Fibroblast of the aortic adventitia (primary cell): ENCODE measurements around the gene TMEM258. TPM values are rescaled to one million over a fixed set of nuclear protein-coding genes. Genes with fewer than 3 reads are reported as not detected.

Experiments
- DNase-seq: peaks from one replicate; pipeline ENCODE4 v3.0.0-alpha.2; 2010; ENCODE audit warnings: low read depth
- H3K4me3 ChIP-seq: 2 replicates; pipeline ENCODE4 v1.5.1; 2011; ENCODE audit warnings: low read depth, mild to moderate bottlenecking, control low read depth, low read length, moderate library complexity
- total RNA-seq: library from RNA; depleted of rRNA; stranded (reverse); fragments of >200 nt; gene quantifications from 2 replicates; pipeline ENCODE4 v1.2.3, GENCODE V29; 2012; ENCODE audit warnings: low replicate concordance
- TF ChIP-seq, protein P1 (sequence below): IDR thresholded peaks from 2 replicates; pipeline ENCODE4 v1.5.1; 2011; ENCODE audit warnings: mild to moderate bottlenecking, low read length, control low read depth, inconsistent platforms; ENCODE audit not compliant: insufficient read depth

TMEM258 gene
- total RNA-seq, 1 donor: 98.1 TPM

DNA sequence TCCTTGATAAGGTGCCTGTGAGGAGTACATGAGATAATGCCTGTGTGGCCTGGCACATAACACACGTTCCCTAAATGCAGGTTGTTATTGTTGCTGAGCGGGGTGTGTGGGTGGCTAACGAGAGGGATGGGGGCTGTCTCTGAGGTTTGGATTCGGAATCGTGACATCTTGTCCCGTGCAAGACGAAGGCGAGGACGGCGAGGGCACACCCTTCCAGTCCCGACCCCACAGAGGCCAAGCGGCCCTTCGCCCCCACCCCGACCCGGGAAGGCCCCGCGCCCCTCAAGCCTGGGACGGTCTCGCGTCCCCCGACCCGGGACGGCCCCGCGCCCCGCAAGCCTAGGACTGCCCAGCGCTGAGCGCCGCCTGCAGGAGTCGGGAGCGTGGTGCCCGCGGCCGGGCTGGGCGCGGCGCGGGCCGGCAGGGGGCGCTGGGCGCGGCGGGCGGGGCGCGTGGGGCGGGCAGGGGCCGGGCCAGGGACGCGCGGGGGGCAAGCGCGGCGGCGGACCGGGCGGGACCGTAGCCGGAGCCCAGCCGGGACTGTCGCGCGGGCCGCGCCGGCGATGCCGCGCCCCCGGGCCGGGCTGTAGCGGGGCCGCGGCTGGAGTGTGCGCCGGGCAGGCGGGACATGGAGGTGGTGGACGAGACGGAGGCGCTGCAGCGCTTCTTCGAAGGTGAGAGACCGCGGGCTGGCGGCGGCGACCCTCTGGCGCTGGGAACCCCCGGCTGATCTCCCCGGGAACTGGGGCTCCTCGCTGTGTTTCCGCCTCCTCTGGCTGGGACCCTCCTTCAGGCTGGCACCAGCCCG lies 40.1 kb downstream of the TMEM258 start, which contains the start of gene MYRF:
Gene MYRF (plus strand): TSS at position 520 of the 808 bp plus-strand sequence. CDS start 109 bp downstream, at position 629.
- TF ChIP-seq, protein P1, sequence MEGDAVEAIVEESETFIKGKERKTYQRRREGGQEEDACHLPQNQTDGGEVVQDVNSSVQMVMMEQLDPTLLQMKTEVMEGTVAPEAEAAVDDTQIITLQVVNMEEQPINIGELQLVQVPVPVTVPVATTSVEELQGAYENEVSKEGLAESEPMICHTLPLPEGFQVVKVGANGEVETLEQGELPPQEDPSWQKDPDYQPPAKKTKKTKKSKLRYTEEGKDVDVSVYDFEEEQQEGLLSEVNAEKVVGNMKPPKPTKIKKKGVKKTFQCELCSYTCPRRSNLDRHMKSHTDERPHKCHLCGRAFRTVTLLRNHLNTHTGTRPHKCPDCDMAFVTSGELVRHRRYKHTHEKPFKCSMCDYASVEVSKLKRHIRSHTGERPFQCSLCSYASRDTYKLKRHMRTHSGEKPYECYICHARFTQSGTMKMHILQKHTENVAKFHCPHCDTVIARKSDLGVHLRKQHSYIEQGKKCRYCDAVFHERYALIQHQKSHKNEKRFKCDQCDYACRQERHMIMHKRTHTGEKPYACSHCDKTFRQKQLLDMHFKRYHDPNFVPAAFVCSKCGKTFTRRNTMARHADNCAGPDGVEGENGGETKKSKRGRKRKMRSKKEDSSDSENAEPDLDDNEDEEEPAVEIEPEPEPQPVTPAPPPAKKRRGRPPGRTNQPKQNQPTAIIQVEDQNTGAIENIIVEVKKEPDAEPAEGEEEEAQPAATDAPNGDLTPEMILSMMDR: peak; percentile 54
- H3K4me3 ChIP-seq: peak within 1 kb of the TSS; percentile 45
- no peak for DNase-seq

DNA sequence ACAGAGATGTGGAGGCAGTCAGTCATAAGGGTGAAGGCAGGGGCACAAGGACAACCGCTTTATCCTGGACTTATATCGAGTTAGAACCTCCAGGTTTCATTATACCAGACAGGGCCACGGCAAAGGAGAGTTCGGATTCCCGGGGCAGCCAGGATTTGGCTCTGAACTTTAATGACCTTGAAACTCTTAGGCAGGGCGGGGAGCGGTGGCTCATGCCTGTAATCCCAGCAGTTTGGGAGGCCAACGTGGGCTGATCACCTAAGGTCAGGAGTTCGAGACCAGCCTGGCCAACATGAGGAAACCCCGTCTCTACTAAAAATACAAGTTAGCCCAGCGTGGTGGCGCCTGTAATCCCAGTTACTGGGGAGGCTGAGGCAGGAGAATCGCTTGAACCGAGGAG lies 41.0 kb downstream of the TMEM258 start:
- no peak overlapping the region for H3K4me3 ChIP-seq
- DNase-seq: no peak
- TF ChIP-seq, protein P1: no peak

DNA sequence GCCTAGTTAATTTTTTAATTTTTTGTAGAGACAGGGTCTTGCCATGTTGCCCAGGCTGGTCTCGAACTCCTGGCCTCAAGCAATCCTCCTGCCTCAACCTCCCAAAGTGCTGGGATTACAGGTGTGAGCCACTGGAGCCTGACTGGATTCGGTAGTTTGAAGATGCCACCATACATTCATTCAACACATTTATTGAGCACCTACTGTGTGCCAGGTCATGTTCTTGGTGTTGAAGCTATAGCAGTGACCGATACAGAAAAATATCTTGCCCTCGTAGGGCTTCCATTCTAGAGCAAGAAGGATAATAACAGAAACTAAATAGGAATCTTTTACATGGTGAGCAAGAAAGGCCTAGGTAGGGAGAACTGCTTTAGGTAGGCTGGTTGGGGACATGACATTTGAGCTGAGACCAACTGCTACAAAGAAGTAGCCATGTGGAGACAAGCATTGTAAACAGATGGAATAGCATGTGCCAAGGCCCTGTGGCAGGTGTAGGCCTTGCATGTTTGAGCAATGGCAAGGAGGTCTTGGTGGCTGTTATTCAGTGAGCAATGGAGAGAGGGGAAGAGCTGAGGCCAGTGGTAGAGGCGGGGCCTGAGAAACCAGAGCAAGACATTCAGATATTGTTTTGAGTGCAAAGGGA lies 41.6 kb downstream of the TMEM258 start:
- H3K4me3 ChIP-seq: no peak overlapping the region
- no peak for DNase-seq
- TF ChIP-seq, protein P1: no peak

DNA sequence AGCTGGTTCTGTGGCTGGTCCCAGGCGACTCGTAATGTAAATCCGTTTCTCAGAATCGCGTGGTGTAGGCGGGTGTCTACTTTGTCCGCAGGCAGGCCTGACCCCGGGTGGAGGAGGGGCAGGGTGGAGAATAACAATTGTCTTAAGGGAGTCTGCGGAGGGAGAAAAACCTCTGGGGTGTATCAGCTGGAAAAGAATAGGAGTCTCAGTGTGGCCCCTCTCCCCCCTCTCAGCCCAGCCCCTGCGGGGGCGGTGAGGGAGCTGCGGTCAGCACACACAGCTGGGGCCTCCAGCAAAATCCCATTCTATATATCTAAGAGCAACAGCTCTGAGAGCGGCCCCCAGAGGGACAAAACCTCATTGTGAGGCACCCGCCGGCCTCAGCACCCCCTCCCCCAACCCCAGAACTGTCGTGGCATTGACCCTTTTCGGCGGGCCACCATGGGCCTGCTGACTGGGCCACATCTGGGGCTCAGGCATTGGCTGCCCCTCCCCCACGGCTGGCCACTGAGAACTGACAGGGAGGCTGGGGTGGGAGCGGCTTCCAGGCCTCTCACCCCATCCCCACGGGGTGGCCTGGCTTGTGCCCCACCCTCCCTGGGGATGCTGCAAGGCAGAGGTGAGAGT lies 42.7 kb downstream of the TMEM258 start:
- DNase-seq: no peak
- TF ChIP-seq, protein P1: no peak
- H3K4me3 ChIP-seq: no peak overlapping the region

DNA sequence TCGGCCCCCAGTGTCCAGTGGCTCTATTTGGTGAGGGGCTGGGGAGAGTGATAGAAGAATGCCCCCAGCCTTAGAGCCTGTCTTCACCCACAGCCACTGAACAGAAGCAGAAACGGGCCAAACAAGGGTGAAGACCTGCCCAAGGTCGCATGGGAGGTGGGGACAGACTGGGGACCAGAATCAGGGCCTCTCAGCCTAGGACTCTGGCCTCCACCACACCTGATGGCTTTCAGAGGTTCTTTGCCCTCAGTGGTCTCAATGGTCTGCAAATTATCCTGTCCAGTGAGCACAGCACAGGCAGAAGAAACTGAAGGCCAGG lies 44.5 kb downstream of the TMEM258 start:
- no peak for DNase-seq
- no peak overlapping the region for H3K4me3 ChIP-seq
- TF ChIP-seq, protein P1: no peak

DNA sequence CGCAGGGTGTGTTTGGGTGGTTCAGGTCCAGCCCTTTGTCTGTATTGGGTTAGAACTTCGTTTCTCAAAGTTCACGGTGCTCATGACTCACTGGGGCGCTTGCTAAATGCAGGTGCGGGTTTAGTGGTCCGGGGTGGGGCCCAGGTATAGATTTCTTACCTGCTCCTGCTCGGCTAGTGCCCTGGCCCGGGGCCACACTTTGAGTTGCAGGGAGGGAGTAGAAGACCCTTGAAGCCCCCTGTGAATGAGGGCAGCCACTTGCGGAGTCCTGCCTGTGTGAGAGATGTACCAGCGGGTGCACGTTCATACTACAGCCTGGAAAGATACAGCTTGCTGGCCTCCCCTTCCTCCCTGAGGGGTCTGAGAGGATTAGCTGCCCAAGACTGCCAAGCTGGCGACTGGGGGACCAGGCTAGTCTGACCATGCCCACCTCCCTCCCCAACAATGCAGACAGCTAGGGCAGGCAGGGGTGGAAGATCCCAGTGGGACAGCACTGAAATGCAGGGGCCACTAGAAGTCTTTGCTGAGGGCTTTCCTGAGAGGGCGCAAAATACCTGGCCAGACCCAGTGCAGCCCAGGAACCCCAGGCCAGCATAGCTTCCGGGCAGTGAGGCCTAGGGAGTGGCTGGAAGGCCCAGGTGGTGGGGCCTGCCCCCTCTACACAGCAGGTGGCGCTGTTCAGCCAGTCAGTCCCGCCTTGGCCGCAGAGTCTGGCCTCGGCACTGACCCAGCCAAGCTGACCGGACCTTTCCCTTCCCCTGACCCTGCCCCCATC lies 45.0 kb downstream of the TMEM258 start:
- TF ChIP-seq, protein P1: peak; percentile 91
- DNase-seq: peak; percentile 61
- H3K4me3 ChIP-seq: no peak overlapping the region
